GM19043 (cell line): ENCODE data around the gene F2RL1.
"Not testable (repeated sequence)": the region's sequence is repeated elsewhere in the genome, so short reads cannot be mapped to it uniquely, and the experiment has no call there.

Source experiments
- ATAC-seq: cut with Tn5 transposase; IDR thresholded peaks from one replicate; pipeline ENCODE4 v1.9.1; 2021; ENCODE audit warnings: low read depth; ENCODE audit not compliant: unreplicated experiment

Gene F2RL1

DNA sequence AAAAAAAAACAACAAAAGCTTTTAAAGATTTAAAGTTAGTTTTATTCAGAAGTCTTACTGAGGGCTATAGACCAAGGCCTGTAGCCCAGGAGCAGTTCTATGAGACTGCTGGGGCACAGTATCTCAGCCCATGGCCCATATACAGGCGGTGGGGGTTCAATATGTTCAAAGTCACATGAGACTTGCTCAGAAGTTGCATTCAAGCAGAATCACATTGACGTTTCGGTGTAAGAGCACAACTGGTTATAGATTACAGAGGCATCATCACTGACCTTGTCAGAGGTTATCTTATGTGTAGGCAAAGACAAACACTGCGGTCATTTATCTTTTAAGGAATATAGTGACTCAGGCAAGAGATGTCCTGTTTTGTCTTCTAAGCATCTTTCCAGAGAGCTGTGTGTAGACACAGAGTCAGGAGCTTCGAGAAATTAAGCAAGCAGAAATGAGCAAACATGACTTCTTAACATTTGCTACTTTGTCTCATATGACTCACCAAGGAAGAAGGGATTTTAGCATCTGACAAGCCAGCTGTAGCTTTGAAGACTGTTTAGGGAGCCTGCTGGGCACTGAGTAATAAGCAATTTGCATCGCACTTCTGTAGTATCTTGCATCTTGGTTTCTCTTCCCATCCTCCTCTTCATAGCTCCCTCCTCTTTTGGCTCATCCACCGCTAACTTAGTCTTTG lies 12.9 kb upstream of the F2RL1 start:
- ATAC-seq = no peak

DNA sequence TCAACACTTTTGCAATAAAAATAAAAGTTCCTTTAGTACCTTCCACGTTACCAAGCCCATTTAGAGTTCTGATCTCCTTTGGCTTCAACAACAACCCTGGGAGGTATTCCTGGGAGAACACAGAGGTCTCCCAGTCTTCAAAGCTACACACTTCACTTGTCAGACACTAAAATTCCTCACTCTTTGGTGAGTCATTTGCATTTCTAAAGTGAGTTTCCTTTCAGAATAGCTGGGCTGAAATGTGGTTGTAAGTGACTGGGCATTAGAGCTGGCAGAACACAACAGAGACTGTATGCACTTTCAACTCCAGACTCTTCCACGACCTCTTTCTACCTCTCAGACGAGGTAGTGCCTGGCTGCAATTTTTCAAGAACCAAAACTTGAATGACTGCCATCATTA lies 11.5 kb upstream of the F2RL1 start:
- ATAC-seq = no peak

DNA sequence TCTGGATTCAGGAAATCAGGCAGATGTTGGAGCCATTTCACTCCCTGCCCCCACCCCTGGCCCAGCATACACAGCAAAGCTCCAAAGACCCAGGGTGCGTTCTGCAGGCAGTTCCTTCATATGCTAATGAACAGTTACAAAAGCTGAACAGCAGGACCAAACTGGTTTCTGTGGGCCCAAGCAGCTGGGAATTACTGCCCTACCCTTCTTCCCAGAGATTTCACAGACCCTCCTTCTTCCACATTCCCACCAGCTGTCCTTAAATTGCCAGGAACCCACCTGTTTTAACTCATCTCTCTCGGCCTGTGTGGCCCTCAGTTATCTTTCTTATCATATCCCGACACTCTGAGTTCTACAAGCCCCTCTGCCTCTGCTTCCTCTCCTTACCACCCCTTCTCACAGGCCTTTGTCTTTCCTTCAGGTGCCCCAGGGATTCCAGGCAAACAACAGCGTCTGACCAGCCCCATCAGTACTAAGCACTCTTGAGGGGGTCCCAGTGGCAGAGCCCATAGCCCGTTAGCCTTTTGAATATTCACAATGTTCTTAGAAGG lies 10.6 kb upstream of the F2RL1 start:
- ATAC-seq = no peak

DNA sequence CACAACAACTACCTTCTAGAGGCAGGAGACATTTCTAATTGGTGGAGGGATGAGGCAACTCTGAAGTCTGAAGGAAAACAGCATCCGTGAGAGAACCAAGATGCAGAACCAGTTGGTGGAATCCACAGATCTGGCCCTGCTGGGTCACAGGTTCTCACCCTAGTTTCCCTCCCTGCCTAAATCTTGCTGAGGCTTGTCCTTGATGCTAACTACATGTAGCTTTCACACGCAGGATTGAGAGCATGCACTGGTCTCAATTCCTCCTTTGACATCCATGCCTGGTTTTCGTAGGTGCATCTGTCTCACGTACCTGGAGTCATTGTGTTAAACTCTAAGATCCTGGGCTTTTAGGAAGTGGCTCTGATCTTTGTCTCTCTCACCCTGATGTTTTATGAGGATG lies 9.7 kb upstream of the F2RL1 start:
- ATAC-seq = no peak

DNA sequence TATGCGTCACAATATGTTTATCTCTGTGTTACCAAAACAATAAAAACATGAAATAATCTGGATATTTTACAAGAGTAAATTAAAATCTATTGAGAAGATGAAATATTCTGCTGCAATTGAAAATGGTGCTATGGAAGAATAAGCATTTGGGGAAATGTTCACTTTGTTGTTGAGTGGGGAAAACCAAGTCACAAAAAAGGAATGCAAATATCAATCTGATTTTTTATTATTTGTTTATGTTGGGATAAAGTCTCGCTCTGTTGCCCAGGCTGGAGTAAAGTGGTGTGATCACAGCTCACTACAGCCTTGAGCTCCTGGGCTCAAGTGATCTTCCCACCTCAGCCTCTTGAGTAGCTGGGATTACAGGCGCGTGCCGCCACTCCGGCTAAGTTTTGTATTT lies 8.6 kb upstream of the F2RL1 start:
- ATAC-seq = no peak

DNA sequence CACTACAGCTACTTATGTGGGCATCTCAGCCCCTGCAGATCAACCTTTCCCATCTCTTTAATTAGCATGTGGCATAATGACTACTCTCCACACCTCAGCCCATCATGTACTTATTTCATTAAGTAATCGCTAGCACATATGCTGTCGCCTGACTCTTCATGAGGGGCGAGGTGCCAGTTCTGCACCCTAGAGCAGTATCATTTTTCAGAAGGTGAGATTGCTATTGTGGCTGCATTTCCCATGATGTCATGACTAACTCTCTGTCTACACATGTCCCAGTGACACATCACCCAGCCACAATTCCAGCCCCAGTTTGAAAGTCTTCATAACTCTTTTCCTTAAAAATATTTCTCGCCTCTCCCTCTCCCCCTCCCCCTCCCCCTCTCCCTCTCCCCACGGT lies 7.6 kb upstream of the F2RL1 start:
- no peak for ATAC-seq

DNA sequence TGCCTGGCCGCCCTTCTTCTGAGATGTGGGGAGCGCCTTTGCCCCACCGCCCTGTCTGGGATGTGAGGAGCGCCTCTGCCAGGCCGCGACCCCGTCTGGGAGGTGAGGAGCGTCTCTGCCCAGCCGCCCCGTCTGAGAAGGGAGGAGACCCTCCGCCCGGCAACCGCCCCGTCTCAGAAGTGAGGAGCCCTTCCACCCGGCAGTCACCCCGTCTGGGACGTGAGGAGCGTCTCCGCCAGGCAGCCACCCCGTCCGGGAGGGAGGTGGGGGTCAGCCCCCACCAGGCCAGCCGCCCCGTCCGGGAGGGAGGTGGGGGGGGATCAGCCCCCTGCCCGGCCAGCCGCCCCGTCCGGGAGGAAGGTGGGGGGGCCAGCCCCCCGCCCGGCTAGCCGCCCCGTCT lies 6.6 kb upstream of the F2RL1 start:
- ATAC-seq = not testable (repeated sequence)

DNA sequence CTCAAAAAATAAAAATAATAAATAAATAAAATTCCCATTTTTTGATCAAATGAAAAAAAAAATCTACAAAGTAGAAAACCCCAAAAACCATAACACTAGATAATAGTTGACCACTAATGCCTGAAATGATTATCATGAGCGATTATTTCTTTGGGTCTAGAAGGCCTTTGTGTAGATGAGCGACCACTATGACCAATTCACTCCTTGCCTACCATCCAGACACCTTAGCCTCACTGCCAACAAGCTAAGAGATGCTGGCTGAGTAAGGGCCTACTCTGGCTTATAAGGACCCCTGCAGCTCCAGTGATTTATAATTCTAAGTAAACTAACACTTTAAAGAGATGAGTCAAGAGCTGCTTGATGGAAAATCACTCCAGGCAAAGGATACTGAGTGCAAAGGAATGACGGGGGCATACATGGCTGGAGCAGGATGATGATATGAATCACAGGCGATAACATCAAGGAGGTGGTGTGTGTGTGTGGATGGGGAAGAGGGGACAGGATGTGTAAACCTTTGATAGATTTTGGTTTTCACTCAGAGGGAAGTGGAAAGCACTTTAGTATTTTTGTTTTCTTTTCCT lies 4.8 kb upstream of the F2RL1 start:
- ATAC-seq = no peak

DNA sequence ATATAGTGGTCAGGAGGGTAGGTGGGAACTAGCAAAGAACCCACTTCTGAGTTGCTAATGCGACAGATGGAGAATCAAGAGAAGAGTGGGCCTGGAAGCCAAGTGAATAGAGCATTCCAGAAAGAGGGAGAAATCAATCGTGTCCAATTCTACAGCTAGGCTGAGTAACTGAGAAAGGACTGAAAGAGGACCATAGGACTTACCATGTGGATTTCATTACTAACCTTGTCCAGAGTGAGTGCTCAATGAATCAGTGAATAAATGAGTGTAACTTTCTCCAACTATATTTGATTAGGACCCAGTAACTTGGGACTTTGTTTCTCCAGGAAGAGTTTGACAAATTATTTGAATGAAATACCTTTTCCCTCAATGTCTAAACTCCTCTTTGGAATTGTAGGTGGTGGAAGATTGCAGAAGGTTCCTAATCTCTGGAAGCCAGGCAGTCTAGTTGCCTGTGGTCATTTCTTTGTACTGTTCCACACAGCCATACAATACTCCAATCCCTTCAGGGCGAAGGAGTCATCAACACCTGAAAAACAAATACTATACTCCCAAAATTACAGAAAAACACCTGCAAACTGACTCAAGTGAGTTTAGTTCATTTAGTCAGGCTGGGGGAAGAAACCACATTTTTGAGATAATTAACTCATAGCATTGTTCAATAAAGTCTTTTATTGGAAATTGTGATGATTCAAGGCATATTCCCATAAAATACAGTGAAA lies 2.6 kb upstream of the F2RL1 start:
- no peak for ATAC-seq

DNA sequence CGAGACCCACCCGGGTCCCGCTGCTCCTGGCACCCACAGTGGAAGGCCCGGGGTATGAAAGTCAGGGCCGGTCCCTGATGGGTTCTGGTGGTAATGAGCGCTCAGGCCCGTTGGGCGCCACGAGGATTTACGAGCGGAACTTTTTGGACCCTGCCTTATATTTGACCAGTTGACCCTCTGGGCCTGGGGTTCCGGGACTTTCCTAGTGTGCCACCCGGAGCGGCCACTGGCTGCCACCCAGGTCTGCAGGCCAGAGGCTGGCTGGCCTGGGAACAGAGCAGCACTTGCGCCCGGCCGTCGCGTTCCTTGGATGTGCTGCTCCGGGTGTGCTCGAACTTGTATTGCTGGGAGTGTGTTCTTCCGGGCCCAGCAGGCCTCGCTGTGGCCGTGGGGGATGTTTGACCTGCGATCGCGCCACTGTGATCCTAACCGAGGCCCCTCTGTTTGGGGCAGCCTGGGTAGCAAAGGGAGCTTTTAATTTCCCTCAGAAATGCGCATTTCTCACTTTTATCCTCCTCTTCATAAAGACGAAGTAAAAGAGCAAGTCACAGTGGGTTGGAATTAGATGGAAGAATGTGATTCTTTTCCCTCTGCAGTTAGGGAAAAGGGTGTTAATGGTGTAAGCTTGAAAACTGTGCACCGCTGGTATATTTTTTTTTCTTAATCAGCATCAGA lies 1.2 kb downstream of the F2RL1 start:
- no peak for ATAC-seq

DNA sequence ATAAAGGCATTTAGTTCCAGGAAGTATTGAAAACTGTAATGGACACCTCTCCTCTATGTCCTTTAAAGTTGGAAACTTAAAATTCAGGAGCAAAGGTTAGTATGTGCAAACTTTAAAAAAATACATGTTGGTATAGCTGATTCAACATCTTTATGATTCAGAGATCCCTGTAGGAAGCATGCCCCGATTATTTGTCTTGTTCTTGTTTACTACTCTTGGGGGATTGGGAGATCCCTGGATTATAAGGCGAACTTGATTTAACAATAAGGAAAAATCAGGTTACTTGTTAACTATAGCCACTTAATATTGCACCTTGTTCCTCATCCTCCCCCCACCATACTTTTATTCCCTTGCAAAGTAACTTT lies 1.7 kb downstream of the F2RL1 start:
- ATAC-seq = no peak

DNA sequence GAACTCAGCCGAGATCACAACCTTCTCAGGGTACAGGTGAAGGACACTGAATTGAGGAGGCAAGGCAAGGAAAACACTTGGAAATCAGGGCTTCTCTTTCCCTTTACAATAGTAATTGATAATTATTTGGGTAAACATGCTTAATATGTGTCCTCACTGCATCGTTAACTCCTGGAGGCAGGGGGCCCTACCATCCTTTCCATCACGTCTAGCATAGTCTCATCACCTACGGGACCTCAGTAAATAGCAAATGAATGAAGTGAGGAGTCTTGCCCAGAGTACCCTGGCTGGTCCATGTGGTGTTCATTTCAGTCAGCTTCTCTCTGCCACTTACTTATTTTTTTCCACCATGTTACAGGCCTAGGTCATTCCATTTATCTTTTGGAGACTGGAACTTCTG lies 2.3 kb downstream of the F2RL1 start:
- ATAC-seq = no peak

DNA sequence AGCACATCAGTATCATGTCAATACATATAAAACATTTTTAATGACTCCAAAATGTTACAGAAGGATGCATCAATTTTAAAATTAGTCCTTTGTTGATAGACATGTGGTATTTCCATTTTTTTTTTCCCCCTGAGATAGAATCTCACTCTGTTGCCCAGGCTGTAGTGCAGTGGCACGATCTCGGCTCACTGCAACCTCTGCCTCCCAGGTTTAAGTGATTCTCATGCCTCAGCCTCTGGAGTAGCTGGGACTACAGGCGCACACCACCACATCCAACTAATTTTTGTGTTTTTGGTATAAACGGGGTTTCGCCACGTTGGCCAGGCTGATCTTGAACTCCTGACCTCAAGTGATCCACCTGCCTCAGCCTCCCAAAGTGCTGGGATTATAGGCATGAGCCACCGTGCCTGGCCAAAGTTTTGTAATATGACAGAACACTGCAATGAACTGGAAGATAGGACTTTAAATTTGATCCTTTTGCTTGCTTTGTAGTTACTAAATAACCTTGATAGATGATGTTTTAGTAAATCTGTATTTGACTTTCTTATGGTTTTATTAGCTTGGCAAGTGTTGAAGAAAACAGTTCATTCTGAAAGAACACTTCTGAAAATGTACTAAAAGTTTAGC lies 3.4 kb downstream of the F2RL1 start:
- not testable (repeated sequence) for ATAC-seq

DNA sequence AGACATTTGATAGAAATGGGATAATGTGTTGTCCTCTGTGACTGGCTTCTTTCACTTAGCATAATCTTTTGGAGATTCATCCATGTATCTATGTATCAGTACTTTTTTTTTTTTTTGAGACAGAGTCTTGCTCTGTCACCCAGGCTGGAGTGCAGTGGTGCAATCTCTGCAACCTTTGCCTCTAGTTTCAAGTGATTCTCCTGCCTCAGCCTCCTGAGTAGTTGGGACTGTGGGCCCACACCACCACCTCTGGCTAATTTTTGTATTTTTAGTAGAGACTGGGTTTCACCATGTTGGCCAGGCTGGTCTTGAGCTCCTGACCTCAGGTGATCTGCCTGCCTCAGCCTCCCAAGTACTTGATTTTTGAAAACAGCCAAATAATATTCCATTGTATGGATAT lies 7.6 kb downstream of the F2RL1 start:
- ATAC-seq = not testable (repeated sequence)

DNA sequence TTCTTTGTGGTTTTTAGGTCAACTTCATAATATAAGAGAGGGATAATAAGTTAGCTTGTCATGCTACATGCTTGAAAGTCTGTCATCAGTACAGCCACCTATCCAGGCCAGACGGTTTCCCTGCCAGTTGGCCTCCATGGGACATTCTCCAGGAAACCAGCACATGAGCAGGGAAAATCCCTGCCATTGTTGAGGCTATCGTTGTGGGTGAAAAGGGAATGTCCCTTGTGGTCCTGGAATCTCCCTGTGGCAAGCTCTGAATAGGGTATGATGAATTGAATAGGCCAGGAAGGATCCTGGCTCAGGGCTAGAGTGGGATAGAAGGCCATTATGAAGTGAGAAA lies 12.3 kb downstream of the F2RL1 start:
- no peak for ATAC-seq

DNA sequence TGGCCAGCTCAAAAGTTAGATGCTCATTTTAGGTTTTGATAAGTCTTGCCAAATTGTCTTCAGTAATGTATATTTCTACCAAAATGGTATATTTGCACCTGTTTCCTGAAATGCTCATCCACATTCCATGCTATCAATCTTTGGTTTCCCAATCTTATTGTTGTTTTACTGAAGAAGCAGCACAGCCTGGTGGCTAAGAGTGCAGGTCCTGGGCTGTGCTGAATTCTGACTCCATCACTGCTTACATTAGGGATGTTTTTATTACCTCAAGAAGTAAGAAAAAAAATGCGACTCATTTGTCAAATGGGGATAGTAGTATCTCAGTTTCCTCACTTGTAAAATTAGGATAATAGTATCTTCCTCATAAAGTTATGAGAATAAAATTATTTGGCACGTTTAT lies 17.4 kb downstream of the F2RL1 start:
- ATAC-seq = no peak

DNA sequence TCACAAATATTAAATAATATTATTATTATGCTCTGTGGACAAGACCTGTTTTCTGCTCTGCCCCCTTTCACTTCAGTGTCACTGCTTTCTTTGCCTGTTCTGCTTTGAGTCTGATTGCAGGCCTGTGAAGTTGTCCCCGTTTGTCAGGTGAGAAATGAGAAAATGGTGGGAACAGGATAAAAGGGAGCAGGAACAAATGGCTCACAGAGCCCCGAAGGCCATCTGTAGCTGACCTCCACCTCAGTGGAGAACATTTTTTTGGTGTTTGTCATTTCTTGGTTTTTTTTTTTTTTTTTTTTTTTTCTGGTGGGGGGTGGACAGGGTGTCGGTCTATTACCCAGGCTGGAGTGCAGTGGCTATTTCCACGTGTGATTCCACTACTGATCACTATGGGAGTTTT lies 17.8 kb downstream of the F2RL1 start:
- no peak for ATAC-seq

DNA sequence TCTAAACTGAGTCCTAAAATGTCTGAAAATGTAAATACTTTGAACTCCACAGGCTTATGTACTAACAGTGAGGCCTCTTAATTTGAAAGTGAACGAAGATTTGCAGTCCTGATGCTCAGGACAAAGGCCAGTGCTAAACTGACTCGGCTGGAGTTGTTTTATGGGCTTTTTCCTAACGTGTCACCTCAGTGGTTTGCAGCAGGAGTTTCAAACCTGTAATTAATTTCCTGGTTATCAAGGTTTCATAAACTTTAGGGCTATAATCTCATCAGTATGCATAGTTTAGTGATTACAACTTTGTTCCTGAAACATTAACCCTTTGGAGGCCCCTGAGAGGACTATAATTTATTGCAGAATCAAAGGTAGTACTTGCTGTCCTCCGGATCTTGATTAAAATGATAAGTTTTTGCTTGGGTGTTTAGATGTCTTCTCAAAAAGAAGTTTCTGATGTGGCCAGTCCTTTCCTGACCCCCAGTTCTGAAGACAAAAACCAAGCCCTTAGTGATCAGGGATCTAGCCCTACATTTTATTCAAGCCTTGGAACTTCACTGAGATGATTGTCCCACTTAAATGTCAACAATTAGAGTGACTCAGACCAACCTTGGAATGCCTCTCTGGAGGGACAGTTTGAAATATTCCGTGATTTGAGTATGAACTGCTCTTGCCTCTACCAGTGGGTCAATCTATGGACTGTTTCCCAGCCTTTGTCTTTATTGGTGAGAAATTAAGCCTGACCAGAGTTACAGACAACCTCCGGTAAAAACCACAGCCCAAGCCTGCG lies 19.8 kb downstream of the F2RL1 start:
- no peak for ATAC-seq

DNA sequence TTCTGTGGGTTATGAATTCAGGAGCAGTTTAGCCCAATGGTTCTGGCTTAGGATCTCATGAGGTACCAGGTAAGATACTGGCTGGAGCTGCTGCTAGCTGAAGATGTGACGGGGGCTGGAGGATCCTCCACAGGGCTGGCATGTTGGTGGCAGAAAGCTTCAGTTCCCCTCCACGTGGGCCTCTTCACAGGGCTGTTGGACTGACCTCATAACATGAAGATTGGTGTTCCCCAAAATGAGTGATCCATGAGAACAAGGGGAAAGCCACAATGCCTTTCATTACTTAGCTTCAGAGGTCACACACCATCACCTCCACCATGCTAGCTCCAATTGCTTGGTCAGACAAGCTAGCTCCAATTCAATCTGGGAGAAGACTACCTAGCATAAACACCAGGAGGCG lies 22.5 kb downstream of the F2RL1 start:
- no peak for ATAC-seq

DNA sequence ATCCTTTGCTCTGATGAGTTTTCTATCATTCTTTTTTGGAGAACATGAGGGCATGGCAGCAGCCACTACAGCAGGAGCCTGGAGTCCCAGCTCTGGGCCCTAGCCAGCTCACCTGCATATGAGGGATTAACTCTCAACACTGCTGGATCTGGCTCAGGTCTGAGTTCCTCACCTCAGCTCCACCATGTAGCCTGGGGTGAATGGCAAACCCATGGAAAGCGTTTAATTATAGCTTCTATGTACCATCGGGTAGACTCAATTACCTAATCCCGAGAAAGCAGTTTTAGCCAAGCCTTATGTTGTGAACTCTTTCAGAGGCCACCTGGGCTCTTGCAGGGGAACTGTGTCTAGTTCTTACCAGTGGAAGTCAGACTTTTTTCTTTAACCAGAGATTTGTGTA lies 27.1 kb downstream of the F2RL1 start:
- ATAC-seq = no peak
